Kidney epithelial cell (primary cell): ENCODE results near the gene RPL23. TPM values are rescaled to one million over a fixed set of nuclear protein-coding genes. Genes with fewer than 3 reads are reported as not detected.

Experiments used
- DNase-seq: peaks from one replicate; pipeline ENCODE4 v3.0.0-alpha.2; 2010; ENCODE audit warnings: low read depth
- H3K27me3 ChIP-seq: 2 replicates; pipeline ENCODE4 v1.6.0; 2011; ENCODE audit warnings: low read length; ENCODE audit not compliant: control insufficient read depth, insufficient read depth
- H3K36me3 ChIP-seq: 2 replicates; pipeline ENCODE4 v1.5.1; 2011; ENCODE audit warnings: low read length; ENCODE audit not compliant: control insufficient read depth, insufficient read depth
- H3K4me3 ChIP-seq: 2 replicates; pipeline ENCODE4 v1.5.1; 2011; ENCODE audit warnings: low read depth, mild to moderate bottlenecking, control low read depth, low read length
- CTCF ChIP-seq: IDR thresholded peaks from 2 replicates; pipeline ENCODE4 v1.5.1; 2011; ENCODE audit warnings: mild to moderate bottlenecking, moderate library complexity, low read length, control low read depth, inconsistent platforms; ENCODE audit not compliant: insufficient read depth, poor library complexity, severe bottlenecking
- total RNA-seq: library from RNA; depleted of rRNA; stranded (reverse); fragments of >200 nt; gene quantifications from 2 replicates; pipeline ENCODE4 v1.2.3, GENCODE V29; 2015

The RPL23 gene
- total RNA-seq, 1 donor from 2014 or later = 1,881 TPM

- no peak for TF ChIP-seq CTCF
- DNase-seq = no peak
- Histone ChIP-seq H3K27me3 (no peaks in the 10 kb centered on the region), H3K4me3 (no peak overlapping the region), H3K36me3 (no peaks in the 10 kb centered on the region)
Measured at GRCh38 chr17:38881600-38882191, 28.2 kb upstream of the RPL23 start.

- TF ChIP-seq CTCF = no peak
- DNase-seq = no peak
- H3K27me3 ChIP-seq = no peaks in the 10 kb centered on the region
- H3K4me3 ChIP-seq = no peak overlapping the region
- H3K36me3 ChIP-seq = no peaks in the 10 kb centered on the region
Measured at GRCh38 chr17:38879878-38880665, 26.6 kb upstream of the RPL23 start.

GRCh38 chr17:38877130-38877851 lies 23.8 kb upstream of the RPL23 start:
- no peak for DNase-seq
- TF ChIP-seq CTCF = no peak
- H3K4me3 ChIP-seq = no peak overlapping the region
- H3K27me3 ChIP-seq = no peaks in the 10 kb centered on the region
- H3K36me3 ChIP-seq = no peaks in the 10 kb centered on the region

- Histone ChIP-seq H3K36me3 (no peaks in the 10 kb centered on the region), H3K4me3 (no peak overlapping the region), H3K27me3 (no peaks in the 10 kb centered on the region)
- no peak for DNase-seq
- TF ChIP-seq CTCF = no peak
Measured at GRCh38 chr17:38875477-38876075, 22.1 kb upstream of the RPL23 start.

GRCh38 chr17:38874505-38875400 lies 21.2 kb upstream of the RPL23 start:
- no peak for DNase-seq
- no peak for TF ChIP-seq CTCF
- H3K4me3 ChIP-seq = no peak overlapping the region

More at GRCh38 chr17:38874505-38875400, 21.2 kb upstream of the RPL23 start:
- no peaks in the 10 kb centered on the region for H3K36me3 ChIP-seq
- H3K27me3 ChIP-seq = no peaks in the 10 kb centered on the region
